NB4 (cell line): ENCODE measurements around the gene MYOD1.

Source experiments
- MAX ChIP-seq: IDR thresholded peaks from 2 replicates; pipeline ENCODE4 v1.6.1; 2011; ENCODE audit warnings: low read depth, low read length
- POLR2A ChIP-seq: IDR thresholded peaks from 2 replicates; pipeline ENCODE4 v1.6.1; 2011; ENCODE audit warnings: mild to moderate bottlenecking; ENCODE audit not compliant: insufficient read length; ENCODE audit errors: extremely low read depth

- no peak for TF ChIP-seq POLR2A
- TF ChIP-seq MAX, result no peak
Measured at GRCh38 chr11:17672469-17672868, 46.9 kb upstream of the MYOD1 start.
